ENCODE measurements around the gene USH1G.

USH1G gene

DNA sequence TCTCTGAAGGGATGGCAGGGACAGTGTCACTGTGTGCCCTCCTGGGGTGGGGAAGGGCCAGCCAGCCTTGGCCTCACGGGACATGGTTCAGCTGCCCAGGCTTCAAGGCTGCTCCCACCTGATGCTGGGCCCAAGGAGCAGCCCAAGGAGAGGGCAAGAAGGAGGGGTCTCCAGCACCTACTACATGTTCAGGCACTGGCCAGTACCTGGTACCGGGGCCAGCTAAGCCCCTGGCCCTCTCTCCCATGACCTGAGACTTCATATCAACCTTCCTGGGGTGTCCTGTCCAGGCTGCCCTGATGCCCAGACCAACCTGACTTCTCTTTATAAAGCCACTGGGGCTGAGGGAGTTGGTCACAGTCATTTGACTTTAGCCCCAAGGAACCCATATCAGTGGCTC, 1.3 kb downstream of the USH1G start:
- Histone ChIP-seq H3K4me3 (ENCODE audit: low read depth, low read length, poor library complexity, severe bottlenecking) (no peak overlapping the region), H3K27me3 (ENCODE audit: insufficient read depth, low read length) (peaks cover 7% of the 10 kb centered on the region; the same call in 1 of the 2 replicates)

DNA sequence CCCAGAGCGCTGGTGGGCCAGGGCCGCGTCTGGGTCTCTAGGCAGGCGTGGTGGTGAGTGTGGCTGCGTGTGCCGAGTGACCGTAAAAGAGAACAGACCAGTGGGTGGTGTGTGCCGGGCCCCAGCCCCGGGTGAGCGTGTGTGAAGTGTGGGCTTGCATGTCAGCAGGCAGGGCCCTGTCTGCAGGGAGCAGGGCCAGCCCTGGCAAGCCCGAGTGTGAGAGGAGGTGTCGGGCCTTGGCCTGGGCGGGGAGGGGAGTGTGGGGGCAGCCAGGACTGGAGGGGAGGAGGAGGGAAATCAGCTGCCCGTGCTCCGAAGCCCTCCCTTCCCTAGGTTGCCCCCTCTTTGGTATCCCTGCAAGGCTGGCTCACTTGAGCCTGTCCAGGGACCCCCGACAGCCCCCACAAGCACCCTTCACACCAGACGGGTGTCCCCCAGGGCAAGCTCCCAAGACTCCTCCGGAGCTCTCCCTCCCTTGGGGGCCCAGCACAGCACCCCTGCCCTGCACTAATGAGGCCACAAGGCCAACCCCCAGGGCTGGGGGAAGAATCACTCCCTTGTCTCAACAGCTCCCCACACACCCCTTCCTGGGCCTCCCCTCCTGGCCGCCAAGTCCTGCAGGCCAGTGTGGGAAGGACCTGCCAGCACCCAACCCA, 1.9 kb downstream of the USH1G start:
- no peak overlapping the region for H3K4me3 ChIP-seq (ENCODE audit: low read depth, low read length, poor library complexity, severe bottlenecking)

More for the DNA sequence above, 1.3 kb downstream of the USH1G start:
- no peaks in the 10 kb centered on the region for H3K9me3 ChIP-seq (ENCODE audit: low read length)
- TF ChIP-seq EZH2 (IDR thresholded peaks at IDR 0.05; ENCODE audit: borderline replicate concordance, low read length) = no peak
- TF ChIP-seq, protein P1, sequence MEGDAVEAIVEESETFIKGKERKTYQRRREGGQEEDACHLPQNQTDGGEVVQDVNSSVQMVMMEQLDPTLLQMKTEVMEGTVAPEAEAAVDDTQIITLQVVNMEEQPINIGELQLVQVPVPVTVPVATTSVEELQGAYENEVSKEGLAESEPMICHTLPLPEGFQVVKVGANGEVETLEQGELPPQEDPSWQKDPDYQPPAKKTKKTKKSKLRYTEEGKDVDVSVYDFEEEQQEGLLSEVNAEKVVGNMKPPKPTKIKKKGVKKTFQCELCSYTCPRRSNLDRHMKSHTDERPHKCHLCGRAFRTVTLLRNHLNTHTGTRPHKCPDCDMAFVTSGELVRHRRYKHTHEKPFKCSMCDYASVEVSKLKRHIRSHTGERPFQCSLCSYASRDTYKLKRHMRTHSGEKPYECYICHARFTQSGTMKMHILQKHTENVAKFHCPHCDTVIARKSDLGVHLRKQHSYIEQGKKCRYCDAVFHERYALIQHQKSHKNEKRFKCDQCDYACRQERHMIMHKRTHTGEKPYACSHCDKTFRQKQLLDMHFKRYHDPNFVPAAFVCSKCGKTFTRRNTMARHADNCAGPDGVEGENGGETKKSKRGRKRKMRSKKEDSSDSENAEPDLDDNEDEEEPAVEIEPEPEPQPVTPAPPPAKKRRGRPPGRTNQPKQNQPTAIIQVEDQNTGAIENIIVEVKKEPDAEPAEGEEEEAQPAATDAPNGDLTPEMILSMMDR (IDR thresholded peaks at IDR 0.05; ENCODE audit: low read length) = no peak
- no peak overlapping the region for H3K27ac ChIP-seq (ENCODE audit: low read depth, low read length, poor library complexity, severe bottlenecking)
- no peaks in the 10 kb centered on the region for H4K20me1 ChIP-seq (ENCODE audit: insufficient read depth, low read length)
- no peaks in the 10 kb centered on the region for H3F3A ChIP-seq (ENCODE audit: insufficient read depth, low read length)
- no peak overlapping the region for H3K9ac ChIP-seq (ENCODE audit: low read length)
- no peaks in the 10 kb centered on the region for H3K79me2 ChIP-seq (ENCODE audit: insufficient read depth, low read length)
- no peaks in the 10 kb centered on the region for H3K36me3 ChIP-seq (ENCODE audit: insufficient read depth, low read length)
- H3K4me1 ChIP-seq (ENCODE audit: insufficient read depth, low read length, severe bottlenecking) = peaks cover 4% of the 10 kb centered on the region
- no peaks in the 10 kb centered on the region for H3K9me2 ChIP-seq (ENCODE audit: low read depth, low read length)
- H2AFZ ChIP-seq (ENCODE audit: low read length) = no peak overlapping the region
- no peak overlapping the region for H3K4me2 ChIP-seq (ENCODE audit: low read length)

DNA sequence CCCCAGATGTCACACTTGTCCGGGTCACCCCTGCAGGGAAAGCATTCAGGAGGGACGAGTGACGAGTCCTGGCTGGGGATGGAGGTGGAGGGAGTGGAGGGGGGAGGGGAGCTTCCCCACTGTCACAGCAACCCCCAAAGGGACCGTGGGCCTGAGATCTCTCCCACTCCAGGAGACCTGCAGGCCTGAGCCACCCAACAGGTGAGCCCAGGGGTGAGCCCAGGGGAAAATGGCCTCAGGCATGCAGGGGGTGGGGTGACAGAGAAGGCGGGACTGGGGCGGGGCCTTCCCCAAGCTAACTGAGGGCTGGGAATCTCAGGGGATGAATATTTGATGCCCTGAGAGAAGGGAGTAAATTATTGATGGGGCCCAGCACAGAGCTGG, 2.4 kb downstream of the USH1G start:
- H3K27me3 ChIP-seq (ENCODE audit: insufficient read depth, low read length) = peaks cover 7% of the 10 kb centered on the region; the same call in 1 of the 2 replicates
- H4K20me1 ChIP-seq (ENCODE audit: insufficient read depth, low read length) = no peaks in the 10 kb centered on the region
- TF ChIP-seq, protein P1 (IDR thresholded peaks at IDR 0.05; ENCODE audit: low read length) = no peak
- TF ChIP-seq EZH2 (IDR thresholded peaks at IDR 0.05; ENCODE audit: borderline replicate concordance, low read length) = no peak
- peaks cover 4% of the 10 kb centered on the region for H3K4me1 ChIP-seq (ENCODE audit: insufficient read depth, low read length, severe bottlenecking)
- H2AFZ ChIP-seq (ENCODE audit: low read length) = no peak overlapping the region
- H3K36me3 ChIP-seq (ENCODE audit: insufficient read depth, low read length) = no peaks in the 10 kb centered on the region
- H3K9me3 ChIP-seq (ENCODE audit: low read length) = no peaks in the 10 kb centered on the region
- no peaks in the 10 kb centered on the region for H3K9me2 ChIP-seq (ENCODE audit: low read depth, low read length)
- H3K4me2 ChIP-seq (ENCODE audit: low read length) = no peak overlapping the region
- H3K4me3 ChIP-seq (ENCODE audit: low read depth, low read length, poor library complexity, severe bottlenecking) = no peak overlapping the region
- H3K79me2 ChIP-seq (ENCODE audit: insufficient read depth, low read length) = no peaks in the 10 kb centered on the region
- no peaks in the 10 kb centered on the region for H3F3A ChIP-seq (ENCODE audit: insufficient read depth, low read length)
- no peak overlapping the region for H3K9ac ChIP-seq (ENCODE audit: low read length)
- no peak overlapping the region for H3K27ac ChIP-seq (ENCODE audit: low read depth, low read length, poor library complexity, severe bottlenecking)

More for the DNA sequence above, 1.9 kb downstream of the USH1G start:
- Histone ChIP-seq H3K4me2 (ENCODE audit: low read length) (no peak overlapping the region), H2AFZ (ENCODE audit: low read length) (no peak overlapping the region), H3K27me3 (ENCODE audit: insufficient read depth, low read length) (peaks cover 7% of the 10 kb centered on the region; the same call in 1 of the 2 replicates), H3K27ac (ENCODE audit: low read depth, low read length, poor library complexity, severe bottlenecking) (no peak overlapping the region), H3F3A (ENCODE audit: insufficient read depth, low read length) (no peaks in the 10 kb centered on the region), H3K9ac (ENCODE audit: low read length) (no peak overlapping the region), H4K20me1 (ENCODE audit: insufficient read depth, low read length) (no peaks in the 10 kb centered on the region), H3K36me3 (ENCODE audit: insufficient read depth, low read length) (no peaks in the 10 kb centered on the region), H3K4me1 (ENCODE audit: insufficient read depth, low read length, severe bottlenecking) (peaks cover 4% of the 10 kb centered on the region), H3K9me3 (ENCODE audit: low read length) (no peaks in the 10 kb centered on the region), H3K79me2 (ENCODE audit: insufficient read depth, low read length) (no peaks in the 10 kb centered on the region), H3K9me2 (ENCODE audit: low read depth, low read length) (no peaks in the 10 kb centered on the region)
- TF ChIP-seq EZH2 (IDR thresholded peaks at IDR 0.05; ENCODE audit: borderline replicate concordance, low read length) = no peak
- TF ChIP-seq, protein P1 (IDR thresholded peaks at IDR 0.05; ENCODE audit: low read length) = no peak

Data from OCI-LY1 (cell line).